T-cell (primary cell): Measurements from ENCODE around the gene RGS7. TPM values are rescaled to one million over a fixed set of nuclear protein-coding genes. Genes with fewer than 3 reads are reported as not detected.
"Not testable (repeated sequence)": the region's sequence is repeated elsewhere in the genome, so short reads cannot be mapped to it uniquely, and the experiment has no call there.

Source experiments
- ATAC-seq, 4 experiments: fragments of 200-7000 bp in 3 of 4; fragments of 150-1000 bp in 1 of 4; cut with Tn5 transposase; replicated peaks in 1 of 4; 1 replicate in 3 of 4; 2 replicates in 1 of 4; pipeline ENCODE4 v1.10.0; 2021; ENCODE audit warnings: moderate library complexity in 3 of 4, mild to moderate bottlenecking in 2 of 4, moderate number of reproducible peaks in 1 of 4
- CTCF ChIA-PET, 2 donors: fragments of 300-600 bp; sonication (Branson Sonifier 250); formaldehyde crosslinking; loops; one replicate each; lab custom pipeline; 2022; ENCODE audit warnings: antibody characterized with exemption in 2 of 2; lab: Charles Lee
- POLR2A ChIA-PET, 2 donors: fragments of 300-600 bp; sonication (Branson Sonifier 250); formaldehyde crosslinking; loops; one replicate each; lab custom pipeline; 2022; ENCODE audit warnings: antibody characterized with exemption in 2 of 2; lab: Charles Lee
- DNase-seq, 35 experiments: peaks; one replicate each; pipeline versions ENCODE4 v3.0.0 to v3.0.0-alpha.2; 2013 to 2023
- H3K27ac ChIP-seq: one replicate; pipeline ENCODE4 v1.5.1; 2013; ENCODE audit warnings: low read length
- H3K27me3 ChIP-seq, 2 experiments: replicated peaks in 1 of 2; 1 replicate in 1 of 2; 2 replicates in 1 of 2; pipeline versions ENCODE4 v1.6.1 to v1.7.0; 2013; ENCODE audit warnings: low read length in 1 of 2, mixed read lengths in 1 of 2; ENCODE audit not compliant: control insufficient read depth in 2 of 2, insufficient read depth in 2 of 2; ENCODE audit errors: extremely low read depth in 1 of 2
- H3K36me3 ChIP-seq, 2 donors: 1 replicate in 1 of 2; 2 replicates in 1 of 2; pipeline versions ENCODE4 v1.6.1 to v1.7.0; 2013; ENCODE audit warnings: low read length in 1 of 2; ENCODE audit not compliant: control insufficient read depth in 2 of 2, insufficient read depth in 1 of 2; ENCODE audit errors: extremely low read depth in 1 of 2
- H3K4me1 ChIP-seq, 2 experiments: 1 replicate in 1 of 2; 2 replicates in 1 of 2; pipeline versions ENCODE4 v1.6.1 to v1.7.0; 2013; ENCODE audit warnings: low read length in 2 of 2, mixed read lengths in 1 of 2; ENCODE audit not compliant: insufficient read depth in 2 of 2, control insufficient read depth in 1 of 2; ENCODE audit errors: extremely low read depth in 1 of 2
- H3K4me3 ChIP-seq, 2 donors: 1 replicate in 1 of 2; 2 replicates in 1 of 2; pipeline versions ENCODE4 v1.5.1 to v1.7.0; 2013; ENCODE audit warnings: mild to moderate bottlenecking in 2 of 2, low read length in 1 of 2, moderate library complexity in 1 of 2; ENCODE audit not compliant: control insufficient read depth in 1 of 2; ENCODE audit errors: extremely low read depth in 1 of 2
- H3K9me3 ChIP-seq: 2 replicates; pipeline ENCODE4 v1.7.0; 2013
- H3K27ac Mint-ChIP-seq, 2 donors: one replicate each; pipeline ENCODE4 v1.8.0; 2020 to 2021; ENCODE audit warnings: mild to moderate bottlenecking in 2 of 2, mixed read lengths in 2 of 2
- H3K27me3 Mint-ChIP-seq, 2 donors: one replicate each; pipeline ENCODE4 v1.8.0; 2021 to 2022; ENCODE audit warnings: mixed read lengths in 2 of 2
- H3K36me3 Mint-ChIP-seq: one replicate; pipeline ENCODE4 v1.8.0; 2021; ENCODE audit warnings: mixed read lengths
- H3K4me1 Mint-ChIP-seq, 3 donors: one replicate each; pipeline ENCODE4 v1.8.0; 2020 to 2022; ENCODE audit warnings: mixed read lengths in 3 of 3, mild to moderate bottlenecking in 1 of 3
- H3K4me3 Mint-ChIP-seq, 3 donors: one replicate each; pipeline ENCODE4 v1.8.0; 2020 to 2022; ENCODE audit warnings: mild to moderate bottlenecking in 3 of 3, mixed read lengths in 3 of 3, moderate library complexity in 3 of 3
- H3K9me3 Mint-ChIP-seq, 3 donors: one replicate each; pipeline ENCODE4 v1.8.0; 2020 to 2022; ENCODE audit warnings: mixed read lengths in 3 of 3
- WGBS: methylation state at CpG from one replicate; pipeline ENCODE4 v1.1.5; 2013; ENCODE audit warnings: missing lambda C conversion rate; ENCODE audit not compliant: insufficient coverage; 5-methylcytosine and 5-hydroxymethylcytosine counted together
- total RNA-seq, 35 experiments: library from RNA in 6 of 35; stranded (reverse) in 6 of 35; fragments of 120-200 nt in 1 of 35; gene quantifications; one replicate each; pipeline versions ENCODE4 v1.2.1 to v1.2.4 and lab custom pipeline; 2013 to 2026

Gene RGS7
- total RNA-seq, 5 donors from 2014 or later (not counting 1 experiment from before 2014, with no cell fraction given): not detected

DNA sequence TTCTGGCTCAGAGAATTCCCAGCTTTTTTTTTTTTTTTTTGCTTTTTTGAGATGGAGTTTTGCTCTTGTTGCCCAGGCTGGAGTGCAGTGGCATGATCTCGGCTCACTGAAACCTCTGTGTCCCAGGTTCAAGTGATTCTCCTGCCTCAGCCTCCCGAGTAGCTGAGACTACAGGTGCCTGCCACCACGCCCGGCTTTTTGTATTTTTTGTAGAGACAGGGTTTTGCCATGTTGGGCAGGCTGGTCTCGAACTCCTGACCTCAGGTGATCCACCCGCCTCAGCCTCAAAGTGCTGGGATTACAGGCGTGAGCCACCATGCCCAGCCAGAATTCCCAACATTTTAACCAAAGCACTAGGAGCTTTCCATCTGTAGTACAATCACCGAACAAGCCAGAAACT lies 65.5 kb downstream of the RGS7 start:
- DNase-seq, H3K36me3 ChIP-seq, POLR2A ChIA-PET, H3K36me3 Mint-ChIP-seq, H3K27me3 ChIP-seq, H3K27ac ChIP-seq, H3K4me1 ChIP-seq, H3K9me3 ChIP-seq, H3K27ac Mint-ChIP-seq, H3K4me1 Mint-ChIP-seq, H3K4me3 ChIP-seq, ATAC-seq, H3K4me3 Mint-ChIP-seq, H3K27me3 Mint-ChIP-seq, CTCF ChIA-PET: not testable (repeated sequence)
- H3K9me3 Mint-ChIP-seq: peaks cover 4 to 25% (median 18%) of the 10 kb centered on the region in 3 donors
- WGBS: 80% methylated on average over 5 of the region's 8 CpGs

- H3K27ac ChIP-seq: no peak overlapping the region
- no peak overlapping the region for H3K4me3 ChIP-seq
- ATAC-seq (no peak), DNase-seq (no peak)
- 89% methylated on average over 1 of the region's 1 CpG for WGBS
- no peaks in the 10 kb centered on the region for H3K4me1 ChIP-seq
- H3K9me3 ChIP-seq: no peaks in the 10 kb centered on the region
- H3K9me3 Mint-ChIP-seq: peaks cover 17 to 57% (median 26%) of the 10 kb centered on the region in 3 donors
- H3K36me3 Mint-ChIP-seq: no peaks in the 10 kb centered on the region
- ChIA-PET CTCF (no interaction called here), POLR2A (no interaction called here)
- no peak overlapping the region for H3K27ac Mint-ChIP-seq
- no peaks in the 10 kb centered on the region for H3K27me3 ChIP-seq
- no peaks in the 10 kb centered on the region for H3K27me3 Mint-ChIP-seq
- H3K4me1 Mint-ChIP-seq: no peaks in the 10 kb centered on the region
- H3K4me3 Mint-ChIP-seq: no peak overlapping the region
- no peaks in the 10 kb centered on the region for H3K36me3 ChIP-seq
Observed at GRCh38 chr1:241286486-241286885, 70.5 kb downstream of the RGS7 start.

- Histone ChIP-seq H3K4me1 (no peaks in the 10 kb centered on the region), H3K9me3 (no peaks in the 10 kb centered on the region), H3K27me3 (no peaks in the 10 kb centered on the region), H3K27ac (no peak overlapping the region), H3K36me3 (no peaks in the 10 kb centered on the region), H3K4me3 (no peak overlapping the region)
- no CpG with 5 or more reads among the region's 3 CpGs for WGBS
- no peak for ATAC-seq
- POLR2A ChIA-PET: no interaction called here
- no peaks in the 10 kb centered on the region for H3K36me3 Mint-ChIP-seq
- no peak overlapping the region for H3K4me3 Mint-ChIP-seq
- no peaks in the 10 kb centered on the region for H3K27me3 Mint-ChIP-seq
- H3K4me1 Mint-ChIP-seq: no peaks in the 10 kb centered on the region
- CTCF ChIA-PET: no interaction called here
- H3K9me3 Mint-ChIP-seq: peaks cover 8 to 42% (median 14%) of the 10 kb centered on the region in 3 donors
- H3K27ac Mint-ChIP-seq: no peak overlapping the region
- no peak for DNase-seq
Observed at GRCh38 chr1:241276391-241276790, 80.6 kb downstream of the RGS7 start.

GRCh38 chr1:241275981-241276380 lies 81.0 kb downstream of the RGS7 start:
- no peaks in the 10 kb centered on the region for H3K27me3 Mint-ChIP-seq
- no peaks in the 10 kb centered on the region for H3K4me1 Mint-ChIP-seq
- H3K27ac Mint-ChIP-seq: no peak overlapping the region
- Histone ChIP-seq H3K27ac (no peak overlapping the region), H3K4me3 (no peak overlapping the region), H3K36me3 (no peaks in the 10 kb centered on the region), H3K4me1 (no peaks in the 10 kb centered on the region), H3K27me3 (no peaks in the 10 kb centered on the region), H3K9me3 (no peaks in the 10 kb centered on the region)
- 100% methylated on average over 1 of the region's 5 CpGs for WGBS
- H3K9me3 Mint-ChIP-seq: peaks cover 10 to 43% (median 14%) of the 10 kb centered on the region in 3 donors
- DNase-seq: no peak
- H3K4me3 Mint-ChIP-seq: no peak overlapping the region
- CTCF ChIA-PET: no interaction called here
- POLR2A ChIA-PET: no interaction called here
- ATAC-seq: no peak
- H3K36me3 Mint-ChIP-seq: no peaks in the 10 kb centered on the region

DNA sequence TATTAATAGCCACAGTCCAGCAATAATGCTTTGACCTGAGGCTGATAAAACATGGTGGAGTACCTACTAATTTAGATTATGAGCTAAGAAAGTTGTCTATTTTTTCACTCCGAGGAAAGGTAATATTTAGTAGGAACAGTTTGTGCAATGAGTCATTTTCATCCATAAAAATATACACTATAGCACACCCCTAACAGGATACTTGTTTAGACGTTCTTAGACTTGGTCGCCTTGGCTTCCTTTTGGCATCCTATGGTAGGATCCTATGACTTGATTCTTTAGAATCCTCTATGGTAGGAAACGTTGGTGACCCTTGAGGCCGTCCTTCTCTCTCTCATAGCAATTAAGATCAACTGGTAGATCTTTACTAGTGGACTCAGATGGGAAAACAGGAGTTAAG lies 81.8 kb downstream of the RGS7 start:
- WGBS: no CpG with 5 or more reads among the region's 5 CpGs
- no peaks in the 10 kb centered on the region for H3K4me1 Mint-ChIP-seq
- ChIA-PET POLR2A (no interaction called here), CTCF (no interaction called here)
- no peak overlapping the region for H3K4me3 ChIP-seq
- H3K27ac Mint-ChIP-seq: no peak overlapping the region
- no peaks in the 10 kb centered on the region for H3K27me3 ChIP-seq
- no peaks in the 10 kb centered on the region for H3K4me1 ChIP-seq
- H3K27me3 Mint-ChIP-seq: no peaks in the 10 kb centered on the region
- H3K9me3 Mint-ChIP-seq: peaks cover 10 to 43% (median 14%) of the 10 kb centered on the region in 3 donors
- no peak overlapping the region for H3K4me3 Mint-ChIP-seq
- H3K36me3 ChIP-seq: no peaks in the 10 kb centered on the region
- H3K9me3 ChIP-seq: no peaks in the 10 kb centered on the region
- H3K27ac ChIP-seq: no peak overlapping the region
- no peak for ATAC-seq
- no peaks in the 10 kb centered on the region for H3K36me3 Mint-ChIP-seq
- DNase-seq: no peak

DNA sequence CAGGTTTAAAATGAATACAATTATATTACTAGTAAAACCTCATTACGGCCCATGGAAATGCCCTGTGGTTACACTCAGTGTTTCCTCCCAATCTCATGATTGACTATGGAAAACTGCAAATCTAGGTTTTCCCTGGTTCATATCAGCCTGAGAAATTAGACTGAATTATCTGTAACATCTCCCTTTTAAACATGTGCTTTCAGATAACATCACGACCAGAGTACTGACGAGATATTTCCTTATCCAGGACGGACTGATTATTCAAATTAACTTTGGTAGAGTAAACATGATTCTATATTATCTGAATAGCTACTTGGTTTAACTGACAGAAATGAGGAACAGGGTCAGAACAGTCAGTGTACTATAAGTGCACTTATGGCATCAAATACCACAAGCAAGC lies 82.3 kb downstream of the RGS7 start:
- Histone ChIP-seq H3K36me3 (no peaks in the 10 kb centered on the region), H3K4me3 (no peak overlapping the region), H3K27ac (no peak overlapping the region), H3K27me3 (no peaks in the 10 kb centered on the region), H3K9me3 (no peaks in the 10 kb centered on the region), H3K4me1 (no peaks in the 10 kb centered on the region)
- POLR2A ChIA-PET: no interaction called here
- H3K36me3 Mint-ChIP-seq: no peaks in the 10 kb centered on the region
- ATAC-seq (no peak), DNase-seq (no peak)
- H3K4me1 Mint-ChIP-seq: no peaks in the 10 kb centered on the region
- no CpG with 5 or more reads among the region's 4 CpGs for WGBS
- CTCF ChIA-PET: no interaction called here
- H3K27ac Mint-ChIP-seq: no peak overlapping the region
- H3K4me3 Mint-ChIP-seq: no peak overlapping the region
- H3K27me3 Mint-ChIP-seq: no peaks in the 10 kb centered on the region
- peaks cover 11 to 44% (median 17%) of the 10 kb centered on the region in 3 donors for H3K9me3 Mint-ChIP-seq

DNA sequence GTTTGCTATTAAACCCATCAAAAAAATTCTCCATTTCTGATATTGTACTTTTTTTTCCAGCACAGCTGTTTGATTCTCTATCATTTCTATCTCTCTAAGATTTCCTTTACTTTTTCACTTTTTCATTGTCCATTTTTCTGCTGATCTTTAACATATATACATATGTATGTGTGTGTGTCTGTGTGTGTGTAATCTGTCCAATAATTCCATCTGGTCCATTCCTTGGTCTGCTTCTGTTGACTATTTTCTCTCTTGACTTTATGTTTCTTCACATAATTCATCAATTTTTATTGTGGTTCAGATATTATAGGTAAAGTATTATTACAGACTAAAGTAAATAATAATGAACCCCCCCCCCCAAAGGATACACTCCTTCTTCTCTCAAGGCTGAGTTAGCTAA lies 84.2 kb downstream of the RGS7 start:
- no peak overlapping the region for H3K4me3 Mint-ChIP-seq
- Histone ChIP-seq H3K27me3 (no peaks in the 10 kb centered on the region), H3K36me3 (no peaks in the 10 kb centered on the region), H3K4me1 (no peaks in the 10 kb centered on the region), H3K27ac (no peak overlapping the region), H3K4me3 (no peak overlapping the region), H3K9me3 (no peaks in the 10 kb centered on the region)
- CTCF ChIA-PET: no interaction called here
- peaks cover 13 to 39% (median 17%) of the 10 kb centered on the region in 3 donors for H3K9me3 Mint-ChIP-seq
- no peak for ATAC-seq
- no peaks in the 10 kb centered on the region for H3K27me3 Mint-ChIP-seq
- POLR2A ChIA-PET: interaction anchor here in 1 of 2 donors (0.6 kb wide), 1 partner anchor 24 kb away, joined by 5 read pairs; no protein-coding TSS in a partner anchor
- DNase-seq: no peak
- no peak overlapping the region for H3K27ac Mint-ChIP-seq
- H3K4me1 Mint-ChIP-seq: no peaks in the 10 kb centered on the region
- no peaks in the 10 kb centered on the region for H3K36me3 Mint-ChIP-seq
